Stimulated activated CD4-positive, alpha-beta T cell treated with anti-CD3 and anti-CD28 coated beads, TNF-alpha, amount 100 ng/mL, for 1 hour (primary cell): ENCODE measurements around the gene SEMA4B.
"Not testable (repeated sequence)": the region's sequence is repeated elsewhere in the genome, so short reads cannot be mapped to it uniquely, and the experiment has no call there.

Experiments
- DNase-seq, 3 donors: peaks; one replicate each; pipeline ENCODE4 v3.0.0-alpha.2; 2020; ENCODE audit warnings: low read depth in 3 of 3, low spot score in 1 of 3

The SEMA4B gene

GRCh38 chr15:90201130-90201943 lies at the start of gene SEMA4B:
TSS of gene SEMA4B (plus strand) at chr15:90201330. CDS start at chr15:90201579, 249 bp downstream.
- DNase-seq, result peak in 2 of 3 donors; percentile 37 to 59

DNA sequence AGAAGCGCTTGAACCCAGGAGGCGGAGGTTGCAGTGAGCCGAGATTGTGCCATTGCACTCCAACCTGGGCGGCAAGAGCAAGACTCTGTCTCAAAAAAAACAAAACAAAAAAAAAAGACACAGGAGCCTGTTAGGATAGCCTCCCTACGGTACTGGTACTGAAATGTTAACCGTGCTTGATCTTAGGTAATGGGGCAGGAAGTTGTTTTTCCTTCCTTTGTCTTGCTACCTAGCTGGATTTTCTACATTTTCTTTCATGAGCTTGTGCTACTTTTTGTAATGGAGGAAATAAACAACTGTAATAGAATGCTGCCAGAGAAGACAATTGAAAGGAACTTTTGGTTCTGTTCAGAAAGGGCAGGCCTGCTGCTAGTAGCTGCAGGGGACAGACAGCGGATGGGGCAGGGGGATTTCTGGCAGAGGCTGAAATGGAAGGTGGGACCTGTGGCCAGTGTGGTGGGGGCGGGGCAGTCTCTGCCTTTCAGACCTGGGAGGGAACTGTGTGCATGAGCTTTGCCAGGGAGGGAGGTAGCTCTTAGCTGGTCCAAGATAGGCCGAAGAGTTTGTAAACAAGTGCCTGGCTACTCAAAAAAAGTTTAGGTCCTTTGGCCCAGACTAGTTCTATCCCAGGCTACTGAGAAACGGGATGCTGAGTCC lies 49.0 kb upstream of the SEMA4B start:
- no peak for DNase-seq

- no peak for DNase-seq
Observed at GRCh38 chr15:90153658-90154057, 47.5 kb upstream of the SEMA4B start.

- DNase-seq, result no peak
Observed at GRCh38 chr15:90154246-90154645, 46.9 kb upstream of the SEMA4B start.

- no peak for DNase-seq
Observed at GRCh38 chr15:90154861-90155626, 46.1 kb upstream of the SEMA4B start.

DNA sequence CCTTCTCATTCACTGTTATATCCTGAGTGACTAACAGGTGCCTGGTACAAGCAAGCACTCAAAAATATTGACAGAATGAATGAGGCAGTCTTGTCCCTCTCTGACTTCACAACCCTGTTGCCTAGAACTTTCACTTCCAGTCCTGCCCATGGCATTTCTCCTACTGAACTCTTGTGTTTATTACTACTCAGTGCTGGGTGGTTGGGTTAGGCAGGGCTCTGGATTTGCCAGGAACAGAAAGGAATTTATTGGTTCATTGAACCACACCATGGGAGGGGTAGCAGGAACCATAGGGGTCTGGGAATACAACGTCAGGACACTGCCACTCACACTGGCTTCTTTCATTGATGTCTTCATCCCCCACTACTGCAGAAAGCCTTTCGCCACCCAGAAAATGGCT lies 41.9 kb upstream of the SEMA4B start:
- no peak for DNase-seq

- no peak for DNase-seq
Observed at GRCh38 chr15:90160781-90161727, 40.1 kb upstream of the SEMA4B start.

DNA sequence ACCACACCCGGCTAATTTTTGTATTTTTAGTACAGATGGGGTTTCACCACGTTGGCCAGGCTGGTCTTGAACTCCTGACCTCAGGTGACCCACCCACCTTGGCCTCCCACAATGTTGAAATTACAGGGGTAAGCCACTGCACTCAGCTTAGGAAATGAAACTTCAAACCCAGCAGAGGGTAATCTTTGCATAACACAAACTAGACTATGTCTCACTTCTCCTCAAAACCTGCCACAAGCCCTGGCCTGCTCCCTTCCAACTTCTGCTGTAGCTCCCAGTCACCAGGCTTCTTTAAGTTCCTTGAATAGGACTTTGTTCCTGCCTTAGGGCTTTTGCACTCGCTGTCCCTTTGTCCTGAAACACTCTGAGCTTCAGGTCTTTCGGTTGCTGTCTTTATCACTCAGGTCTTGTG lies 39.2 kb upstream of the SEMA4B start:
- DNase-seq, result no peak

GRCh38 chr15:90162956-90163355 lies 38.2 kb upstream of the SEMA4B start:
- no peak for DNase-seq

DNA sequence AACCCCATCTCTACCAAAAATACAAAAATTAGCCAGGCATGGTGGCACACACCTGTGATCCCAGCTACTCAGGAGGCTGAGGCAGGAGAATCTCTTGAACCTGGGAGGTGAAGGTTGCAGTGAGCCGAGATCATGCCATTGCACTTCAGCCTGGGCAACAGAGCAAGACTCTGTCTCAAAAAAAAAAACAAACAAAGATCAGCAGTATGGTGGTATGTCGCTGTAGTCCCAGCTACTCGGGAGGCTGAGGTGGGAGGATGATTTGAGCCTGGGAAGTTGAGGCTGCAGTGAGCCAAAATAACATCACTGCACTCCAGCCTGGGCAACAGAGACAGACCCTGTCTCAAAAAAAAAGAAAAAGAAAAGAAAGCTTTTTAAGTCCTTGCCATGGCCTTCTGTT lies 36.9 kb upstream of the SEMA4B start:
- not testable (repeated sequence) for DNase-seq

- DNase-seq, result no peak
Observed at GRCh38 chr15:90165157-90165556, 36.0 kb upstream of the SEMA4B start.

- no peak for DNase-seq
Observed at GRCh38 chr15:90165659-90166489, 35.3 kb upstream of the SEMA4B start.

- no peak for DNase-seq
Observed at GRCh38 chr15:90167121-90167520, 34.0 kb upstream of the SEMA4B start.

- no peak for DNase-seq
Observed at GRCh38 chr15:90171623-90172022, 29.5 kb upstream of the SEMA4B start.

DNA sequence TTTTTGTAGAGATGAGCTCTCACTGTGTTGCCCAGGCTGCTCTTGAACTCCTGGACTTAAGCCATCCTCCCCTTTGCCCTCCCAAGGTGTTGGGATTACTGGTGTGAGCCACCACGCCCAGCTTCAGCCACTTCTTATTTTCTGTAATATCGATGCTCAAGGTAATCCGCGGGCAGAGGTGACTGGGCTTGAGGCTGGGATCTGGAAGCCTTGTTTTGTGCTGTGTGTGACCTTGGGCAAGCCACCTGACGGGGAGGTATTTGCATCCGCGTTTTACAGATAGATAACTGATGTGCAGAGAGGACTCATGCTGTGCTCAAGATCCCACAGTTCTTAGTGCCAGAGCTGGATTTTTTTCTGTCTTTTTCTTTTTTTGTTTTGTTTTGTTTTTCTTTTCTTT lies 27.8 kb upstream of the SEMA4B start:
- no peak for DNase-seq

DNA sequence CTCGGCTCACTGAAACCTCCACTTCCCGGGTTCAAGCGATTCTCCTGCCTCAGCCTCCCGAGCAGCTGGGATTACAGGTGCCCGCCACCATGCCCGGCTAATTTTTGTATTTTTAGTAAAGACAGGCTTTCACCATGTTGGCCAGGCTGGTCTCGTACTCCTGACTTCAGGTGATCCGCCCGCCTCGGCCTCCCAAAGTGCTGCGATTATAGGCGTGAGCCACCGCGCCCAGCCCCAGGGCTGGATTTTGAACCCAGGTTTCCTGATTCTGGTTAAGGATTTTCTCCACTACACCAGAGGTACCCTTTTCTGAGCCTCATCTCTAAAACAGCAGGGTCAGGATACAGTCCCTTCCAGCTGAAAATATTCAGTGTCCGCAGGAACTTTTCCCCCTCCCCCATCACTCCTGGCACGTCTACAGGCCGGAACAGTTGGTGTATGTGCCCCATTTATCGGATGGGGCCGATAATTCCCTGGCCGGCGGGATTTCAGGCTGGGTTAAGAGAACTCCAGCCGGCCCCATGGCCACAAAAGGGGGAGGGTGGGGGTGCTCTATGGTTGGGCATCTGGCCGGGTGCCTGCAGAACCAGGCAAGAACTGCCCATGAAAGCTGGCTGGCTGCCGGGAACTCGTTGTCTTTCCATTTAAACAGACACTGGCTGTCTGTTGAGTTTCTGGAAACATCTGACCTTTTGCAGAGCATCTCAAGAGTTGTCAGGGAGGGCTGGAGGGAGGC lies 26.8 kb upstream of the SEMA4B start:
- DNase-seq, result no peak

GRCh38 chr15:90177012-90177411 lies 24.1 kb upstream of the SEMA4B start:
- no peak for DNase-seq

- DNase-seq, result no peak
Observed at GRCh38 chr15:90178468-90179435, 22.4 kb upstream of the SEMA4B start.
